Left renal pelvis (tissue), 4 donors: ENCODE measurements around the gene MYL12B. TPM values are rescaled to one million over a fixed set of nuclear protein-coding genes. Genes with fewer than 3 reads are reported as not detected.
"Not testable (repeated sequence)": the region's sequence is repeated elsewhere in the genome, so short reads cannot be mapped to it uniquely, and the experiment has no call there.

Experiments
- DNase-seq, 4 donors: peaks; one replicate each; pipeline ENCODE4 v3.0.0-alpha.2; 2013; ENCODE audit warnings: low read depth in 4 of 4, low spot score in 3 of 4
- polyA plus RNA-seq, 4 donors: library from polyadenylated mRNA; unstranded; fragments of 120-200 nt; gene quantifications; one replicate each; pipeline ENCODE4 v1.2.1, GENCODE V29; 2013; ENCODE audit not compliant: insufficient read length in 4 of 4

MYL12B gene
- 100 to 1,000 TPM; 487 to 698 (median 624) TPM for polyA plus RNA-seq

DNA sequence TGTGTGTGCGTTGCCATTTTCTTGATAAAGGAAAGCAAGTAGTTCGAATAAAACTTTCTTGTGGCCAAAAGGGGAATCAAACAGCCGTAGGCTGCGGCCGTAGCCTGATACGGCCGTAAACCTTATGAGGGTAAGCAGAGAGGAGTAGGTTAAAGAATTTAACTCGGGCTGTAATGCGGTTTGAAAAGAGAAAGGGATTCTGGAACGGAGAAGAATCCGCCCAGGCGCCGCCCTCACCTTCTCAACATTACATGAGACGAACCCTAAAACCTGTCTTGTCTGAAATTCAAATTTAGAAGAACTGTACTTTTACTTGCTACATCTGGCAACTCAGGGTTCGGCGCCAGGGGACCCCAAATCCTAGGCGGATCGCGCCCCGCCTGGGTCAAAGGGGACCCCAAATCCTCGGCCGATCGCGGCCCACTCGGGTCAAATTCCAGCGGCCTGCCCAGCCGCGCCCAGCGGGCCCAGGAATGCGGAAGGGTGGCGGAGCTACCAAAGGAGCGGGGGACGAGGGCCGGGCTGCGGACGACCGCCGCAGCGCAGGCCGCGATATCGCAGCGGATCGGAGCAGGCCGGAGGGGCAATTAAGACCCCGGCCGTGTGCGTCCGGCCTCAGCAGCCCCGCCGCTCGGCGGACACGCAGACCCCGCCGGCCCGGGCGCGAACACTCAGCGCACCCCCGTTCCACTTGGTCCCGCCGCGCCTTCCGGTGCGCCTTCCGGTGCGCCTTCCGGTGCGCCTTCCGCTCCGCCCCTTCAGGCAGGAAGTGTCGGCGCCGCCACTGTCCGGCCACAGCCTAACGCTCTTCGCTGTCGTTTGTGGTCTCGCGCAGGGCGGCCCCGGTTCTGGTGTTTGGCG lies at the start of gene MYL12B:
MYL12B (plus strand) TSS at position 761 of the 861 bp plus-strand sequence. CDS start 10,766 bp downstream, outside the sequence.
- DNase-seq, result peak in 2 of 4 donors; percentile 71 to 74

GRCh38 chr18:3212657-3213056 lies 49.3 kb upstream of the MYL12B start:
- no peak for DNase-seq

- DNase-seq, result no peak
Observed at GRCh38 chr18:3213300-3214059, 48.5 kb upstream of the MYL12B start.

GRCh38 chr18:3214855-3215637 lies 46.9 kb upstream of the MYL12B start:
- no peak for DNase-seq

DNA sequence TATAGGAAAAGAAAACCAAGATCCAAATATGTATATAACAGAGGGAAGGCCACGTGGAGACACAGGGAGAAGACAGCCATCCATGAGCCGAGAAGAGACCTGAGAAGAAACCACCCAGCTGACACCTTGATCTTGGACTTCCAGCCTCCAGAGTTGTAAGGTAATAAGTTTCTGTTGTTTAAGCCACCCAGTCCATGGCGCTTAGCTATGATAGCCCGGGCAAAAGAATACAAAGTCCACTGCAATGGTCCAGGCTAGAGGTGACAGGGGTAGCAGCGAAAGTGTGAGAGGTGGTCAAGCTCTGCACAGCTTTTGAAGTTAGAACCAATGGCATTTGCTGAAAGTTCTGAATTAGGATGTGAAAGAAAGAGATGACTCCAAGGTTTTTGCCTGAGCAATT lies 44.9 kb upstream of the MYL12B start:
- no peak for DNase-seq

DNA sequence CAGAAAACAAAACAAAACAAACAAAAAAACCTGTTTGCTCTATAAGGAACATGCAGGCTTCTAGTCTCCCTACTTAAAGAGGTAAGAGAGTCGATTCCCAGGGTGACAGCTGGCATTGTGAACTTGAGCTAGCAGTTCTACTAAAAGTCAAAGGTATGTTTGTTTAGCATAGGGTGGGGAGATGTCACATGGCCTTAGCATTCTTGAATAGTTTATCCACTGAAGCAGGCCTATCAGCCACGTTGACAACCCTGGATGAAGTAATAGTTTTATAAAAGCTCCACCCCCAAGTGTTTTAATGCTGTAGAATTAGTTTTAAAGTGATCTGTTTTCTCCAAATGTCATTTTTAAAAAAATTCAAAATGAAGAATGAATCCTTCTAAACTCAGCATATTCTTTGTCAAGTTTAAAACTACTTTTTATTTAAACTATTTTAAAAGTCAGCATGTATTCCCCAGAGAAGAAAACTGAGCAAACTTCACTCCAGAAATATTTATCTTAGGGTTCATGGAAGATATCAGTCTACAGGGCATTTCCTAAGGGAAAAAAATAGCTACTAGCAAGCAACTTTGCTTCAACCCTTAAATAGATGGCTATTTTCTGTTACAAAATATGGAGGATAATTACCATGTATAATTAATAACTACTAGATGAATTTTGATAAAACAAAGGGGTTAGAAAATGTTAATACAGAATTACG lies 43.8 kb upstream of the MYL12B start:
- DNase-seq, result no peak

DNA sequence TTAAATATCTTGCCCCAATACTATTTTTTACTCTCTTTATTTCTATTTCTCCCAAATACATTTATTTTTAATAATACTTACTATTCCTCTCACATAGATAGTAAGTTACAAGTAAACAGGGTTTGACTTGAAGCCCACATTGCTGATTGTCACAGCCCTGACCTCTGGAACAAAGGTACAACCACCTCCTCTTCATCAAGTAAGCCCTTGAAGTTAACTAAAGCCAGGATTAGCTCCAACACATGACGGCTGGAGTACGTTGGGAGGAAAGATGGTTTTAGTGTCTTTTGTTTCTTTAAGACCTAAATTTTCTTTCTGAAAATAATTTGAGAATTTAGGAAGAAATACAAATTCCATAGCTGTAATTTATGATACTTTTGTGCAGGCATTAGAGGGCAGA lies 43.1 kb upstream of the MYL12B start:
- no peak for DNase-seq

GRCh38 chr18:3219241-3219630 lies 42.7 kb upstream of the MYL12B start:
- DNase-seq, result no peak

- DNase-seq, result no peak
Observed at GRCh38 chr18:3219631-3220335, 42.1 kb upstream of the MYL12B start, which contains the start of gene MYOM1. Gene MYOM1 (minus strand): TSS chr18:3219968. CDS start chr18:3215223, 4,745 bp downstream.

DNA sequence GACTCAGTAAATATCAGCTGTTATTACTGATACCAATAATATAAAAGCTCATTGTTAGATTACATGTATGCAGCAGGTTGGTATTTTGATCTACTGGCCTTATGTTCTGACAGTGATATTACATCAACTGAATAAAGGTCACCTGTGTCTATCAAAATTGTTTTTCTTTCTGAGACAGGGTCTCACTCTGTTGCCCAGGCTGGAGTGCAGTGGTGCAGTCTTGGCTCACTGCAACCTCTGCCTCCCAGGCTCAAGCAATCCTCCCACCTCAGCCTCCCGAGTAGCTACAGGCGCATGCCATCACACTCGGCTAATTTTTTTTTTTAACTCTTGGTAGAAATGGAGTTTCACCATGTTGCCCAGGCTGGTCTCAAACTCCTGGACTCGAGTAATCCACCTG lies 41.1 kb upstream of the MYL12B start:
- not testable (repeated sequence) for DNase-seq

DNA sequence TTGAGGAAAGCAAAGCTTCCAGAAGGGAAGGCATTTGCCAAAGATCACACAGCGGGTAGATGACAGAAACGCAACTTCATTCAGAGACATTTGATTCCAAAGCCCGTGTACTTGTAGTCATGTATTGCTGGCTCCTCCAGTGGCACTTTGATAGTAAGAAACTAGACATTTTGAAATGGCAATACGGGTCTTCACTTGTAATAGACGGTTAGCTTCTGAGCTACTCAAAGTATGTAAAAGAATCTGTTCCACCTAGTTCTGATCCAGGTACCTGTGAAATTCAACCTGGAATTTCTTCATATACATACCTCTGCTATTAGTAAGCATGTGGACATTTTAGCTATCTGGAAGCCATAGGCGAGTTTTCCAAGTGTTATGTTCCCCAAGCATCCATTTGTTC lies 40.4 kb upstream of the MYL12B start:
- DNase-seq, result no peak

DNA sequence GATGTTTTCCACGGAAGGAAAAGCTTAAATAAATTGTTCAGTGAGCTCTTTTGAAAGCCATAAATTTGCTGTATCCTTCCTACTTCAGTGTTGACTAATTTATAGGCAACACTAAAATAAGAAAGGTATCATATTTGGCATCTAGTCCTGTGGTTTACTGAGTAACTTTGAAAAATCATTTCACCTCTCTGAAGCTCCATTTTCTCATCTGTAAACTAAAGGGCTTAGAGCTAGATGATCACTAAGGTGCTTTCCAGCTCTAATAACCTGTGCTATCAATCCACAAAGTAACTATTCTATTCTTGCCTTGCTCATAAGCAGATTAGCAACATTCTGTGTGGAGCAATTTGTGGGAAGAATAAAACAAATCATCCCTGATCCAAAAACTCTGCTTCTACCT lies 38.6 kb upstream of the MYL12B start:
- DNase-seq, result no peak

- no peak for DNase-seq
Observed at GRCh38 chr18:3224223-3224622, 37.7 kb upstream of the MYL12B start.

DNA sequence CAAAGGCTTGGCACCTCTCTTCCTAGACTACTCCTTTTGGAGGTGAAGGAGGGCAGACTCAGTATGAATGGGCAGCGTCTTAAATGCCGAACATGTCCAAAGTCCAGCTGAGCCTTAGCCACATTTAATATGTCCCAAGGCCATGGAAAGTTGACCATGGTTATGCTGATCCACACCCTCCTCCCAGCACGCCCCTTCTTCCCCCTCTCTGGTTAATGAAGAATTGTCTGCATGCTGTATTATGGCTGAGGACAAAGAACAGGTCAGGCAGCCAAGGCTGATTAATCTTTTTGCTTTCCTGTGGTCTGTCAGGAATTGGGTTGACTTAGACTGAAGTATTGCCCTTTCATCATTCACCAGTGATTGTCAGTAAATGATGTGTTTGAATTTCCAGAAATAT lies 36.3 kb upstream of the MYL12B start:
- no peak for DNase-seq

GRCh38 chr18:3226048-3226447 lies 35.9 kb upstream of the MYL12B start:
- no peak for DNase-seq

DNA sequence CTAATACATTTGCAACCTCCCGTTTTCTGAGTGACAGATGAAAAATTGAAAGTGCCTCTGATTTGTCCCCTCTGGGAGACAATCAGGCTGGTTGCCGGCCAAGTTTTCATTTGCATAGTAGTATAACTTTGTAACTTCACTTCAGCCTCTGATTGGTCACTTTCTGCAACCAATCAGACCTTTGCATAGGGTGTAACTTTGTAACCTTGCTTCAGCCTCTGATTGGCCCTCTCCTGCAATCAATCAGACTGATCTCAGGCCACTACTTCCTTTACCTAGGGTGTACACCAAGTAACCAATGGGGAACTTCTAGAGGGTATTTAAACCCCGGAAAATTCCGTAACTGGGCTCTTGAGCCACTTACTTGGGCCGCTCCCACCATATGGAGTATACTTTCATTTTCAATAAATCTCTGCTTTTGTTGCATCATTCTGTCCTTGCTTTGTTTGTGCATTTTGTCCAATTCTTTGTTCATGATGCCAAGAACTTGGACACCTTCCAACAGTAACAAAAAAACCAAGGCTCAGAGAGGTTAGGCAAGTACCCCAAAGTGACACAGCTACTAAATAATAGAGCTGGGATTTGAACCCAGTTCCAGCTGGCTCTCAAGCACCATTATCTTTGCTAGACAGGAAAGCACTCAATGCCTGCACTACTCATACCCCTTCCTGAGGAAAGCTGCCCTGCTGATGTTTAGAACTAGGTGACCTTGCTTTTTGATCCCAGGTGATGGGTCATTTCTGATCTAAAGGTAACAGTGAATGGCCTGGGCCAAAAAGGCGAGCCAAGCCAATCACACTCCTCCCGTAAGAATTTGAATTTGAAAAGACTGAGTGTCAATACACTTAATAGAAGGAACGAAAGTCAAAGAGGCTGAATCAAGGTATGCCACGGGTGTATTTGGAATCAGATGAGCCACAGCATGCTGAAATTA lies 31.3 kb upstream of the MYL12B start:
- no peak for DNase-seq

DNA sequence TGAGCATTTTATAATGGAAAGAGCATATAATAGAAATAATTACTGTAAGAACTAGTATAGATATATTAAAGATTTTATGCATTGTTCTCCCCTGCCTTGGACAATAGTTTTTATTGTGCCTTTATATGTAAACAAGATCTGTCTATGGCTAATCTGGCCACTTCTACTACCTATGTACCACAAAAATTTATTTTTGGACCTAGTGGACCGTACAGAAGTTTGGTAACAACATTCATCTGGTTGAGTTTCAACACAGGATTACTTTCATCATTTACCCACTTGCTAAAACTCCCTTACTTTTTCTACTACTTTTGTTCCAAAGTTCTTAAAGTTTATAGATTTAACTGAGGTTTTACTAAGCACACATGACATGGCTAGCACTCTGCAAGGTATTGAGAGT lies 28.9 kb upstream of the MYL12B start:
- no peak for DNase-seq

- DNase-seq, result no peak
Observed at GRCh38 chr18:3233433-3234168, 28.3 kb upstream of the MYL12B start.
